ENCODE measurements around the gene PKD1L1.
"Not testable (repeated sequence)": the region's sequence is repeated elsewhere in the genome, so short reads cannot be mapped to it uniquely, and the experiment has no call there.

Gene PKD1L1

DNA sequence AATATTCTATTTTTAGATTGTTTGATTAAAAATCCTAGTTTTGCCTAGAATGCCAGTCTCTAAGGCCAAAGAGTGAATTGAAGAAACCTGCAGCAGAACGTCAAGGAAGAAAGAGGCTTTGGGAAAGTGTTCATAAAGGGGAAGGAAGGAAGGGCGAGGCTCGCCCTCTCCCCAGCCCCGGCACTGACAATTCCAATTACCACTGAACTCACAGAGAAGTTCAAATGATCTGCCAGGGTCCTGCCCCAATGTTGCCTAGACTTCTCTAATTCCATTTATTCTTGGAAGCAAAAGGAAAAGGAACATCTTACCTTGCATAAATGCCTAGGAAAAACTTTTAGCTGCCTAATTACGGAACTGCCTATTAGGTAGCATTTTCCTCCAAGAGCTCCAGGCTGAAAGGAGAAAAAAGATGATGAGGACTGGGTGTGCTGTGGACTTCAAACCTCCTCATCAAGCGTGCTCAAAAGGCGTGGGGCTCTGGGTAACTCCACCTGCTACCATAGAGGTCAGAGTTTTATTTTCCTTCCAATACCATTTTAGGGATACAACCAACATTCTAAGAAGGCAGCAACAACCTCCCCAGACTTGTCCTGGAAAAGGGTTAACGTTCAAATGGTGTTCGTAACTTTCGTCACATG is 134.5 kb downstream of the PKD1L1 start:
- no peak for DNase-seq

DNA sequence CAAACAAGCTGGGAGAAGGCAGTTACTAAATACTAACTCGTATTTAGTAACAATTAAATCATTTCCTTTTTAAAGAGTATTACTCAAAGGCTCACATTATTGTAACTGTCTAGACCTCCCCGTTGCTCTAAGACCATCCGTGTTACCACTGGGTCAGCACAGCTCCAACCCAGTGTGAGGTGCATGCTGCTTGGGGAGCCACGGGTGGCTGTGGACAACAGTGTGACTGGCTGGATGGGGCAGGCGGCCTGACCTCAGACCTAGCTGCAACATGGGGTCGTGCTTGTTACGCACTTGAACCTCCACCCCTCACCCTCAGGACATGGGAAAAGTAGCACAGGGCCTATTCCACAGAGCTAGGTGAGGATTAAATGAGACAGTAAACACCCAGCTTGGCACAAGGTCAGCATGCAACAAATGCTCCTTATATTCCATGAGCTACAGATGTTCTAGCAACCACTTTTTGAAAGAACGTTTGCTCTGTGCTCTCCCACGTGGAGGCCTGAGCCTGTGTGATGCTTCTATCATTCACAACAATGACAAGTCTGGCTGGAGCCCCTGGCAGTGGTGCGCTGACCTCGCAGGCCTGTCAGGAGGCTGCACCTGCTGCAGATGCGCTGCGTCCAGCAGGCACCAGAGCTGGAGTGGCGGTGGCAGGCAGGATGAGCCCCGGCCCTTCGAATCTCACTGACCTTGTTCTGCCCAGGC is 135.7 kb downstream of the PKD1L1 start:
- DNase-seq: no peak

DNA sequence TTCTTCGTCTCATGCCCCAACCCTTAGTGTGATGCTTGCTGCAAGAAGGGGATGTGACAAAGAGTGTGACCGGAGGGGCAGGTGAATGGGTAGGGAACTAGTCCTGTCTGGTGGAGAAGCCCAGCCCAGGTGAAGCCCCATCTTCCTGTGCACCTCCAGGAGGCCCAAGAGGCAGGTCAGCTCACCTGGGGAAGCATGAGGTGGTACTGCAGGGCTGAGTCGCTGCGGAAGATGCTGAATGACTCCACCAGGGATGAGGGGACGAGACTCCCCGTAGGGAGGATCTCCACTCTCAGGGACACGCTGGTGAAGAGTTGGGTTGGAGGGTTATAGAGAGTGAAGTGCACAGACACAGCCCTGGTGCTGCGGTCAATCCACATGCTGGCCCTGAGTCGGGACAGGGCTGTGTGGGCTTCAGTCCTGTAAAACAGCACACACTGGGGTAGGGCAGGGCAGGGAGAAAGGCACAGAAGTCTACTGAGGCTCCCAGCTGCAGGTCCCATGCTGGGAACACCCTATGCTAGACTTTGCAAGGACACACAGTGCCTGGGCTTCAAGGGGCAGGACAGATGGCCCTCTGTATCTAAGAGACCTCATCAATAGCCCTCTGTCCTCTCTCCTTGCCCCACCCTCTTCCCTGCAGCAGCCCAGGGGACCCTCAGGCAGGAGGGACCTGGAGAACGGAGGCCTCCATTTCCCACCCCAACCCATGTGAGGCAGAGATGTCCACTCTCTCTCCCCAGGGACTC is 136.5 kb downstream of the PKD1L1 start:
- no peak for DNase-seq

DNA sequence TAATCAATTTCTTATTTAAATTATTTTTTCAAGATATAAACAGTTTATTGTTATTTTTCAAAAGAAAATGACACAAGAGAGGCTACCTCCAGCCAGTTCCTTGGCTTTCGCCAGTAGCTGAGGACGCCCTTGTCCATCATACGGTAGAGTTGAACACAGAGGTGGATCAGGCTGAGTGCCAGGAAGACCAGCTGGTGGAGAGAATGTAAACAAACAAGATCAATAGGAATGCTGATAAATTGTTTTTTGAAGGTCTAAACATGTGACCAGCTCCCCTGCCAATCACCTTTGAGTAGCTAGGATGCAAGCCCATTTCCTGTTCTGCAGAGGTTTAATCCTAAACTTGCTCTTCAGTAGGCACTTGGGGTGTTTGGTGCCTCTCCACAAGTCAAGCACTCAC is 138.9 kb downstream of the PKD1L1 start:
- DNase-seq: no peak

DNA sequence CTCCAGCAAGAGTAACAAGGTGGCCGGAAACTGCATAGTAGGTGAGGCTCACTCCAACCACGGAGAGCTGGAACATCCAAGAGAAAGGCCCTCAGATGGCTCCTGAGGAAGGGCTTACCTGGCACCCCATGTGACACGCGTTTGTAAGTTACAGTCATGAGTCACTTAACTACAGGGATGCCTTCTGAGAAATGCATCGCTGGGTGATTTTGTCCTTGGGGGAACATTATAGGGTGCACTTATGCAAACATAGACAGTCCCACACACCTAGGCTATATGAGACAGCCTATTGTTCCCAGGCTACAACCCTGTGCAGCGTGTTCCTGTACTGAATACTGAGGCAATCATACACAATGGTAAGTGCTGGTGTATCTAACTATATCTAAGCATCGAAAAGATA is 139.9 kb downstream of the PKD1L1 start:
- DNase-seq: no peak

DNA sequence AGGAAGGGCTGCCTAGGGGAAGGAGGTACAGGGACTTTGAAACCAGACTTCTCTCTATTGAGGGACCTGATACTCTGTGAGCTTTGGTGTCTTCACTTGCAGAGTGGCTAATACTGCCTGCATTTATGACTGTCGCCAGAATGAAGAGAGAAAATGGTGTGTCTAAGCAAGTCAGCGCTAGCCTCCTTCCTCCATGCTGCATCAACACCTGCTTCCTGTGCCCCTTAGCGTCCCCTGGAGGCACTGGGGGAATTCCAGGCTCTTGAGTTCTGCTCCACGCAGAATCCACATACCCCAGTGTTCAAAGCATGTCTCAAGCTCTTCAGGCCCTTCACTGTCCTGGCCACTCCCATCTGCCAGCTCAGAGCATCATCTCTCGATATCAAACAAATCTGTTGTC is 140.5 kb downstream of the PKD1L1 start:
- no peak for DNase-seq

DNA sequence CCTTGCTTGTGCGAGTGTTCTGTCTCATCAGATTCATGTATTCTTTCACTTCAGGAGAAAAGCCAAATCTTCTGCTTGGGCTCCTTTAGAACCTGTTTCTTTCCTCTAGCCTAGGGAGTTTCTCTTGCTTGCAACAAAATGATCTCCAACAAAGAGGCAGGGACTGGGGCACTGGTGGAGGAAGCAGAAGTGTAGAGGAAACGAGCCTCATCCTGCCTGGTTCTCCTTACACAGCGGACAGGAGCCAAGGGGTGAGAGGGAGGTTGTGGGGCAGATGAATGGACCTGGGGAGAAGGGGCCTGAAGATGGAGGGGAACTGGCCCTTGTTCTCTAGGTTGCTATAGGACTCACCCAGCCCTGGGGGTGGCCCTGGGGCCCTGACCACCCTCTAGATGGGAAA is 141.1 kb downstream of the PKD1L1 start:
- DNase-seq: no peak

DNA sequence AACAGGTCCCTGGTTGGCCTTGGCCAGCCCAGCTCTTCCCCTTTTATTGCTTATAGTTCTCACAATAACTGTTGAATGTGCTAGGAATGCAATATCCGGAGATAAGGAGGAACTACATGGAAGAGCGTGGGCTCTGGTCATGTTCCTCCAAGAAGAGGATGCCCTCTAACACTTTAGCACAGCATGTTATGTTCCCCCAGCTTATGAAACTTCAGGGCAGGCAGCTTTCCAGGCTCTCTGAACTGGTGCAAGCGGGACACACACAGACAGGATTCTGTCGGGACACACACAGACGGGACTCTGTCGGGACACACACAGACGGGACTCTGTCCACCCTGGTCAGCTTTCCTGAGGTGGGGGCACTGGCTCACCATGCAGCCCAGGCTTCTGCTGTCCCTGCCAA is 141.6 kb downstream of the PKD1L1 start:
- no peak for DNase-seq

DNA sequence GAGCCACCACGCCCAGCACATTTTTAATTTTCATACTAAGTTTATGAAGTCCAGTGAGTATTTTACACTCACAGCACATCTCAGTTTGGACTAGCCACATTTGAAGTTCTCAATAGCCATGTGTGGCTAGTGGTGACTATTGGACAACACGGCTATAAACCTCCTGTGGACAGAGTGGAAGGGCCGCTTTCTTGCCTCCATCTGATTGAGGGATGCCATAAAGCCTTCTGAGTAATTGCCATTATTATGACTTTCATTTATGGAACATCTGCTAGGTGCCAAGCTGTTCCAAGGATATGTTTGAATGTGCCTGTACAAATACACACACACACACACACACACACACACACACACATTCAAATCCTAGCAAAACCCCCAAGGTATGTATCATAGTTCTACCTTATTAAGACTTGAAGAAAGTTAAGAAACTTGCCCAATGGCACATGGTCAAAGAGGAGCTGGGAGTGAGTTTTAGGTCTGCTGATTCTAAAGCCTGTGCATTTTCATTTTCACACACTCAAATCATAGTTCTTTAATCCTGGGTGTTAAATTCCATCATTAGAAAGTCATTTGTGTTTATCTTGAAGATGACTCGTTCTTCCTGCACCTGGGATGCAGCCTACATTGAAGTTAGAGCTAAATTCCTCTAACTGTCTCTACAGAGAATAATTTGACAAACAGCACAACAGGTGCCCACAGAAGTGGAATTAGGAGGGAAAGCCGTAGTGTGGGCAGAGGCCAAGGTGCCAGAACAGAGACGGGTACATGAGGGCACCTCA is 143.3 kb downstream of the PKD1L1 start:
- peak; percentile 45 for DNase-seq

DNA sequence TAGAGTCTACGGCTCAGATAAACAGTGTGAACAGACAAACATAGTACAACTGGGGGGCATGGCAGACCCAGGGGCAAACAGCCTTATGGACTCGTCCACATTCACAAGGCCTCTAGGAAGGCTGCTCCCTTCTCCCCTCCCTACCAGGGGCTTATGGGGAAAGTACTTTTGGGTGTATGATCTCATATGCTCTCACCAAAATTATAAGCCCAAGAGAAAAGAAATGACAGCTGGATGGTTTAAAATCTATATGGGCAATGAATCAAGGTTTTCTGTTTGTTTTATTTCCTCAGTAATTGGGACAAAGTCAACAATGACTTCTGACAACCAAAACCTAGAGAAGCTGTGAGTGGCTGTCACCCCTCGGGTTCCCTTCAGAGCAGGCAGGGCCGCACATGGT is 144.4 kb downstream of the PKD1L1 start:
- no peak for DNase-seq

DNA sequence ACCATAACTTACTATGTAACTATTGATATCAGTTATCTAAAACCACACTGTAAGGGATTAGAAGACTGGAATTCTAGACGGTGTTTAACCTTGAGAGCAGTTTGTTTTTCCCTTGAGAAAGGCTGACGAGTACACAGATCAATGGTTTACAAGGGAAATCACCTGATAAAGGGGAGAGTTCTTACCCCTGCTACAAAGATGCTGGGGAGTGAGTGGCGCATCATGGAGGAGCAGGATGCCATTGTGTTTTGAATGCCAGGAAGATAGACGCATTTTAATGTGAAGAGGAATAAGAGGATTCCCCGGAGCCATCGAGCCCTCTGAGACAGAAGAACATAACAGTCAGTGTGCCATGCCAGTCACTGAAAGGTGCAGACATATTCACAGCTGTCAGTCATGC is 145.2 kb downstream of the PKD1L1 start:
- no peak for DNase-seq

DNA sequence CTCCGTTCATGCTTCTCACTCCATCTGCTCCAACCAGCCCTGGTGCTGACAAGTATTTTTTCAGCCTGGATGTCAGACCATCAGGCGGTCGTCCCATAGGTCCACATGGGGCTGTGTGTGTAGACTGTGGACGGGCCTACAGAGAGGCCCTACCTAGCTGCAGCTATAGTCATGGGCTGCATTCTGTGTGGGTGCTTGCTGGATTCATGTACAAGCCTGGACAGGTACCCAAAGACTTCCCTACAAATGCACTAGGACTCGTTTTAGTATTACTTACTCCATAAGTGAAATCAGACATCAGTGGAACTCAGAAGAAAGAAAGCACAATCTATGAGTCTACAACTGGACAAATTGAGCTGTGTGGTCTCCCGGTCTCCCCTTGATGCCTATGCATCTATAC is 146.8 kb downstream of the PKD1L1 start:
- no peak for DNase-seq

DNA sequence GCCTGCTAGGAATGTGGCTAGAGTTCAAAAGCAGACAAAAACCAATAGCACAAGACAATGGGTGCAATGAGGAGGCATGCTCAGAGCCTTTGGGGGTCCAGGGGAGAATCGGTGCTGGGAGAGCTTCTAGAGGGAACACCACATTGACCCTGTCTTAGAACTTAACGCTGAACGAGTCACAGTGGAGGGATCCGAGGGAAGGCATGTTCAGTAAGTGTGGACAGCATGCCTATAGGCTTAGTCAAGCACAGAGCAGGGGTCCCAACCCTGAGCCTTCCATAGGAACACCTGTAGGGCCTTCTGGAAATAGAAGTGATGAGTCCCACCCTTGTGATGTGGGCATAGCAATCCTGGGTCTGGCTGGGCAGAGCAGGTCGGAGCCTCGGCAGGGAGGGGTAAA is 148.7 kb downstream of the PKD1L1 start:
- DNase-seq: peak; percentile 38

DNA sequence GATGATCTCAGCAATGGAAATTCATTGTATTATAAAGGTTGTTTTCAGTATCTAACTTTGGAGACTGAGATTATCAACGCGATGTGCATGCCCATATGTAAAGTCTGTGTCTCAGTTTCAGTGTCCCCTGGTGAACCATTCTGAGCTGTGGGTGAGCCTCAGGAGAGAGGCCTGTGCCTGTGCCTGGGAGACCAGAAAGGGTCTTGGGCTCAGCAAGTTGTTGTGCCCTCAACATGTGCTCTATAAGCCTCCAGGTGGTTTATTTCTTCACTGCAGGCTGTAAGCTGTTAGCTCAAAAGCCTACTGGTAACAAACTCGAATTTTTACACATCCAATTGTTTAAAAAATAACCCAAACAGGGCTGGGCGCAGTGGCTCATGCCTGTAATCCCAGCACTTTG is 151.9 kb downstream of the PKD1L1 start:
- DNase-seq: no peak

DNA sequence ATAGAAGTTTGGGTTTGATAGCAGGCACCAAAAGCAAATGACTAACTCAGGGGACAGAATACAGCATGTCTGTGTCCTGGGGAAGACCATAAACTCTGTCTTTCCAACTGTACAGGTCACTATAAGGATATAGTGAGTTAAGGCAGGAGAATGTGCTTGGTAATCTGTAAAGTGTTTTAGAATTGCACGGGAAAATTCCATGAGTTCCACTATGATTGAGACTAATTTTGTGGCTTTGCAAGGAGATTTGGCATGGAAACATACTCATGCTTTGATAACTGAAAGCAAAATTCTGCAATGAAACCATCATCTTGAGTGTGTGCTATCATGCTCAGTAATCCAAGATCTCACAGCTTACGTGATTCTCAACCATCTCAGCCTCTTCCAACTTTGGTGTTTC is 152.6 kb downstream of the PKD1L1 start:
- peak; percentile 92 for DNase-seq

DNA sequence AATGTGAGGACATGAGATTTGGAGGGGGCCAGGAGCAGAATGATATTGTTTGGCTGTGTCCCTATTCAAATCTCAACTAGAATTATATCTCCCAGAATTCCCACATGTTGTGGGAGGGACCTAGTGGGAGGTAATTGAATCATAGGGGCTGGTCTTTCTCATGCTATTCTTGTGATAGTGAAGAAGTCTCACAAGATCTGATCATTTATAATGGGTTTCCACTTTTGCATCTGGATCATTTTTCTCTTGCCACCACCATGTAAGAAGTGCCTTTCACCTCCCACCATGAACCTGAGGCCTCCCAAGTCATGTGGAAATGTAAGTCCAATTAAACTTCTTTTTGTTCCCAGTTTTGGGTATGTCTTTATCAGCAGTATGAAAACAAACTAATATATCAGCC is 153.1 kb downstream of the PKD1L1 start:
- not testable (repeated sequence) for DNase-seq

DNA sequence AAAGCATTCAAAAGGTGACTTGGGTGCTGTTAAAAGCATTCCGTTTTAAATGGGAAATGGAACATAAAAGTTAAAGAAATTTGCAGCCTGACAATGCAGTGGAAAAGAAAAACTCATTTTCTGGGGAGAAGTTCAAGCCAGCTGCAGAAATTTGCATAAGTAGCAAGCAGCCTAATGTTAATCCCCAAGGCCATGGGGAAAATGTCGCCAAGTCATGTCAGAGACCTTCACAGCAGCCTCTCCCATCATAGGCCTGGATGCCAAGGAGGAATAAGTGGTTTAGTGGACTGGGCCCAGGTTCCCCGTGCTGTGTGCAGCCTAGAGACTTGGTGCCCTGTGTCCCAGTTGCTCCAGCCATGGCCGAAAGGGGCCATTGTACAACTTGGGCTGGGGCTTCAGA is 154.2 kb downstream of the PKD1L1 start:
- no peak for DNase-seq

DNA sequence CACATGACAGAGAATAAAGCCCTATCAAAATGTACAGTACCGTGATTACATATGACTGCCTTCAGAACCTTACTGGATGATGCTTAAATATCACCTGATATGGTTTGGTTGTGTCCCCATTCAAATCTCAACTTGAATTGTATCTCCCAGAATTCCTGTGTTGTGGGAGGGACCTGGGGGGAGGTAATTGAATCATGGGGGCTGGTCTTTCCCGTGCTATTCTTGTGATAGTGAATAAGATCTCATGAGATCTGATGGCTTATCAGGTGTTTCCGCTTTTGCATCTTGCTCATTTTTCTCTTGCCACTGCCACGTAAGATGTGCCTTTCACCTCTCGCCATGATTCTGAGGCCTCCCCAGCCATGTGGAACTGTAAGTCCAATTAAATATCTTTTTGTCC is 155.1 kb downstream of the PKD1L1 start:
- DNase-seq: not testable (repeated sequence)

DNA sequence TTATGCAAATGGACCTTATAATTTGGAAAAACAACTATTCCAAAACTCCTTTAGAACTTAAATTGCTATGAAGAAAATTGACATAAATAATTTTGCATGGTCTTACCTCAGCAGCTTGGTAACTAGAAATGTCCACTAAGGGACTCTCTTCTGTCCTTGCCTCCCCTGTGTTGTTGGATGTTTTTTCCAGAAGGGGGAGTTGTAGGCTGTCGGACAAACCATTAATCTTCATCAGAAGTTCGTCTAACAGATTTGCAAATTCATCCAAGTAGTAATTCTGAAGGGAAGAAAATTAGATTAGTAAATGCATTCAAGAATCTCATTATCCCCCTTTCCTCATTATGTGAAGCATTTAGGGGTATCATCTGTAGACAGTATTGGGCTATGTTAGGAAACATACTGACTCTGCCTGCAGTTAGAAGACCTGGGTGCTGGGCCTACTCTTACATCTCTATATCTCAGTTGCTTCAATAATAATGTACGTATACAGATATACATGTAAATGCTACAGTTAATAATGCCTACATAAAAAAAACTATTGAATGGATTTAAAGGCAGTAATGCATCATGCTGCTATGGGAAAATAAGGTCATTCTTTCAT is 155.6 kb downstream of the PKD1L1 start:
- peak; percentile 53 for DNase-seq

DNA sequence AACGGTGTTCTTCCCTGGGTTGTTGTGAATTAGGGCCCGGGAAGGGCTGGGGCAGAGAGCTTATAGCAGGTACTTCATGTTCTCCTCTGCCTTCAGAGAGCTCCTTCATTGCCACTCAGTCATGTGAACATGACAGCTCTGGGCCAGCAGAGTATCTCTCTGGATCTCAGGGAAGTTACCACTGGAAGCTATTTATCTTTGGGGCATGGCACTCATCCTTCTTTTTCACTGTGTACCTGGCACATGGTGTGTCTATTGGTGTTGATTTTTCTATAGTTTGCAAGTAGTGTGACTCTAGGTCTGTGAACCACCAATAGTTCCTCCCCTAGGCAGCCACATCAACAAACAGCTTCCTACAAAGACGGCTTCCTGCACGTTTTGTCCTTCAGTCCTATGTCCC is 156.6 kb downstream of the PKD1L1 start:
- DNase-seq: no peak

DNA sequence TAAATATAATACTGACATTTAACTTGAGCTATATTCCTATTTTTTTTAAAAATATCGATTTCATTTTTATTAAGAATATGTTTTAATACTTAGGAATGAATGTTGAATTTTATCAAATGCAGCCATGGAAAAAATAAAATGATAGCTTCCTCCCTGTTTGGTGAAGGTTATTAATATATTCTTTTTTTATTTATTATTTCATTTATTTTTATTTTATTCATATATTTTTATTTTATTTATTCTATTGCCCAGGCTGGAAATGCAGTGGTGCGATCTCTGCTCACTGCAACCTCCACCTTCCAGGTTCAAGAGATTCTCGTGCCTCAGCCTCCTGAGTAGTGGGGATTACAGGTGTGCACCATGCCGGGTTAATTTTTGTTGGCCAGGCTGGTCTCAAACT is 160.2 kb downstream of the PKD1L1 start:
- DNase-seq: no peak

DNA sequence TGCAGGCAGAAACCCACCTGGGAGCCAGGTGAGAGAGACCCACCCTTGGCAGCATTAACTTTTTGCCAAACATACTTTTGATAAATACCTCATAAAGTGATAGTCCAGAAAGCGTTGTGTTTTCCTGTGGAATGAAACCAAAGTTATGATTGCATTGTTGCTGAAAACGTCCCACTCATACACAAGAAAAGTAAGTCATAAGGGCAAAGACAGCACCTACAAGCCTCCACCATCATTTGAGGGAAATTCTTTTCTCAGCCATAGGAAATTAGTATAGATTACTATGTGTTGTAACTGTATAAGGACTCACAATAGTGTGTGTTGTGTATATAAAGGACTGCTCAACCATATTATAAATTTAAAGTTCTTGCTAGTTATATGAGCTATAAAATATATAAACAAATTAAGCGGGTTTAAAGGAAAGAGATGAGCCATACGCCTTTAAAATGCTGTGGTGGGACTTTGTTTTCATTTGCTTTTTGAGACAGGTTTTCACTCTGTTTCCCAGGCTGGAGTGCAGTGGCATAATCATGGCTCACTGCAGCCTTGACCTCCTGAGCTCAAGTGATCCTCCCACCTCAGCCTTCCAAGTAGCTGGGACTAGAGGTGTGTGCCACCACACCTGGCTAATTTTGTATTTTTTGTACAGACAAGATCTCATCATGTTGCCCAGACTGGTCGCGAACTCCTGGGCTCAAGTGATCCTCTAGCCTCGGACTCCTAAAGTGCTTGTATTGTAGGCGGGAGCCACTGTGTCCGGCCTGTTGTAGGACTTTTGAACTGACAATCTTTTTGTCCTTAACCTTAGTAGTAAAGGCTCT is 160.8 kb downstream of the PKD1L1 start:
- DNase-seq: no peak
